Fibroblast of peridontal ligament (primary cell): ENCODE measurements around the gene KRT6B.
A peak's percentile ranks its signal among the peaks of the same experiment; 100 is the strongest.
"Not testable (repeated sequence)": the region's sequence is repeated elsewhere in the genome, so short reads cannot be mapped to it uniquely, and the experiment has no call there.

Source experiments
- DNase-seq: peaks from one replicate; pipeline ENCODE4 v3.0.0-alpha.2; 2010; ENCODE audit errors: extremely low read depth

The KRT6B gene

DNA sequence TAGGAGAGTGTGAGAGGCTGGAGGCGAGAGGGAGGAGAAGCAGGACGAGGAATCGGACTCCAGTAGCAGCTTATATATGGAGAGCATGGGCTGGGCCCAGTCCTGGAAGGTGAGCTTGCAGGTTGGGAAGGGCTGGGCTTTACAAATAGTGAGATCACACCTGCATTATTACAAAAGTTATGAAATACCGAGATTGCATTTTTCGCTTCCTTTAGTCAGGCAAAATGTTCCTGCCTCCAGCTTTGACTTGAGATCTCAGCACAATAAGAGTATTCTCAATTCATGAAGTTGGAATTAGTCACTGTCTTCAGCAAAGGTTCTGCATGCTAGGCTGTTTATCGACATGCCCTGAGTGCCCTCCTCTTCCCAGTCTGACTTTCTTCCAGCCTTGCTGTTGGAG lies at the start of gene KRT6B:
TSS of gene KRT6B (minus strand) at position 46 of the 400 bp plus-strand sequence. CDS start 68 bp downstream, outside the sequence.
- no peak for DNase-seq

DNA sequence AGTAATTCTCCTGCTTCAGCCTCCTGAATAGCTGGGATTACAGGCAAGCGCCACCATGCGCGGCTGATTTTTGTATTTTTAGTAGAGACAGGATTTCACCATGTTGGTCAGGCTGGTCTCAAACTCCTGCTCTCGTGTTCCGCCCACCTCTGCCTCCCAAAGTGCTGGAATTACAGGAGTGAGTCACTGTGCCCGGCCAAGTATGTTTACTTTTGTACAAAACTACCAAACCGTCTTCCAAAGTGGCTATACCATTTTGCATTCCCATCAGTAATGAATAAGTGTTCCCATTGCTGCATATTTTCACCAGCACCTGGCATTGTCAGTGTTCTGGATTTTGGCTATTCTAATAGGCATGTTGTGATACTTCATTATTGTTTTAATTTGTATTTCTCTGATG lies 49.5 kb upstream of the KRT6B start:
- DNase-seq = no peak

DNA sequence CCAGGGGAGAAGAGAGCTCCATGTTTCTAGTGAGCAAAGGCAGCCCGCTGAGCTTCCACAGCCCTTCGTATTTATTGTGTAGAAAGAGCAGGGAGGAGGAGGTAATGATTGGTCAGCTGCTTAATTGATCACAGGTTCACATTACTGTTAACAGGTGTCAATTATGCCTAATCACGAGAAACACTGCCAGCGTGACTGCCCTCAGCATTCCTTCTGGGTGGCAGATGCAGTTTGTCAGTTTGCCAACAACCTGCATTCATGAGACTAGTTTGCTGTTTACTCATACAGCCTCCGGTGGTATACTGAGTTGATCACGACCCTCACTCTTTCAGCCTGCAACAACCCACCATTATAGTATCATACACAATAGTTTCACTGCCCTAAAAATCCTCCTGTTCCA lies 48.6 kb upstream of the KRT6B start:
- not testable (repeated sequence) for DNase-seq

DNA sequence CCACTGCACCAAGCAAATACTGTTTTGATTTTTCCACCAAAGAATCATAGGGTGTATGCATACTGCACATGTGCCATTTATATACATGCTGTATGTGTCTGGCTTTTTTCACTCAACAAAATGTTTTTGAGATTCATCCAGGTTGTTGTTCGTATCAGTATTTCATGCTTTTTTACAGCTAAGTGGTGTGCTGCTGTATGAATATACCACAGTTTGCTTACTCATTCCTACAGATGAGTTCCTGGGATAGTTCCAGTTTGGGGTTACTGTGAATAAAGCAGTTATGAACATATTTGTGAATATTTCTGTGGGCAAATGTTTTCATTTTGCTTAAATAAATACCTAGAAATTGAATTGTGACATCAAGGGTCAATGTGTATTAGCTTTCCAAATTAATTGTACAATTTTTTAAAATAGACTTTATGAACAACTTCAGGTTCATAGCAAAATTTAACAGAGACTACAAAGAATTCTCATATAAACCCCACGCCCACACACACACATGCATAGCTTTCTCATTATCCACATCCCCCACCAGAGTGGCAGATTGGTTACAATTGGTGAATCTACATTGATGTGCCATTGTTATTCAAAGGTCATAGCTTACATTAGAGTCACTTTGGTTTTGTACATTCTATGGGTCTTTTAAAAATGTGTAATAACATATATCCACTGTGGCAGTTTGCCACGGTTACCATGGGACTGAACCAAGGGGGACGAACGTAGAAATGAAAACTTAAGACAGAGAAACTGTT lies 48.0 kb upstream of the KRT6B start:
- DNase-seq = no peak

DNA sequence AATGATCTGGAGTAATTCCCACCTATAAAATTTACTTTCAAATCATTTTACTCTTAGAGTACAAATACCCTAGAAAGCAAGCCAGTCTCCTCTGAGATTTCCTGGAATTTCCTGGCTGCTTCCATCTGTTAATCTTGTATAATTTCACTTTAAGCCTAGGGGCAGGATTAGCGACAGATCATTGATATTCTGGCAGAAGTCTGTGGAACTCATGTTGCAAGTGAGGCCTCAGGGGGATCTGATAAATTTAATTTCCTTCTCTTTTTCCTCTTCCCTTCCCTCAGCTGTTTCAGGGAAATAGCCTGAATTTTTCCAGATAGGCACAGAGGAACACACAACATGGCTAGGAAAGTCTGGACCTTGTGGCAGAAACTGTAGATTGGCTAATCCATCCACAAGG lies 47.0 kb upstream of the KRT6B start:
- DNase-seq = no peak

DNA sequence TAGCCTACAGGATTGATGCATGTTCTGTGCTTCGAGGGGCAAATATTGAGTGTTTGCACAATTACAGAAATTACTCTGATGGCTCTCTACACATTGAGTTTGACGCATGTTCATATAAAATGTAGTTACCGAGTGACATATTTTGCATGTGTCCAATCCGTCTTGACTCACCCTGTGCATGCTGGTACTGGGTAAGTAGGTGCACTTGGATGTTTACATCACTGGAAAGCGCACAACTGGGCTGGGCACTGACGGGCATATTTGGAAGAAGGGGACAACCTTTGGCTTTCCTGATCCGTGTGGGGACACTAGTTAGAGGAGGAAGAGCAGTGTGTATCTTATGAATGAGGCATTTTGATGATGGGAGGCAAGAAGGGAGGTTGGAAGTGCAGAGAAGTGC lies 46.0 kb upstream of the KRT6B start:
- DNase-seq = no peak

DNA sequence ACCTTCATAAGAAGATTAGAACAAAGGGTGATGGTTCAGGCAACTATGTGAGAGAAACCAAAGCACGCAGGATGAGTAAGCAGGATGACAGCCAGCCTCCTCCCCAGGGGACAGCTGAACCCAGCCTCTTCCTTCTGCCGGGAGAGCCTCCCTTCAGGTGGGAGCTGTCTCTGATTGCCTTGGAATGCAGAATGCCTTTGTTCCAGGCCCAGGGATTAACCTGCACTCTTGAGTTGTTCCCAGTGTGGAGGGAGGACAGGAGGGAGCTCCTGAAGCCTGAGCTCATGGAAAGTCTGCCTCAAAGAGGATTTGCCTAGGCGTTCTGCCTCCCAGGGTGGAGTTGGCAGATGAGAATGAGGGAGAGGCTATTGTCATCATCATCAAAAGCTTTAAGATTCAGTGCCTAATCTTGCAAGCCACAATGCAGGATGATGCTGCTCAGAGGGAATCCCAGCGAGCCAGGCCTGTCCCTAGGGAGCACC lies 44.7 kb upstream of the KRT6B start:
- peak; percentile 12 for DNase-seq

DNA sequence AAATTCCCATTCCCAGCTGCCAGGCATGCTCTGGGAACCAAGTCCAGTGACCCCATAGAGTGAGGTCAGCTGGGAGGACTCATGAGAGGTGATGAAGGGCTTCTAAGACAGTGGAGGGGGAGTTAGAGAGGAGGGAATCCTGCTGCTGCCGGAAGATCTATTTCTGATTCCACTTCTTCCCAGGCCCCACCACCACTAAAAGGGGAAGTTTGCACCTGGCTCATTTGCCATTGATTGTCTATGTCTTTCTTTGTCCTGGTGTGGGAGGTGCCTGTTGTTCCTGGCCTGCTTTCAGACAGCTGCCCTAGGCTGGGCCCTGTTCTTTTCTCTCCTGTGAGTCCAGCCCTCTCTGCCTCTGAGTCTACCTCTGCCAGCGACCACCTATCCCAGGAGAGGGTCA lies 44.1 kb upstream of the KRT6B start:
- DNase-seq = no peak

DNA sequence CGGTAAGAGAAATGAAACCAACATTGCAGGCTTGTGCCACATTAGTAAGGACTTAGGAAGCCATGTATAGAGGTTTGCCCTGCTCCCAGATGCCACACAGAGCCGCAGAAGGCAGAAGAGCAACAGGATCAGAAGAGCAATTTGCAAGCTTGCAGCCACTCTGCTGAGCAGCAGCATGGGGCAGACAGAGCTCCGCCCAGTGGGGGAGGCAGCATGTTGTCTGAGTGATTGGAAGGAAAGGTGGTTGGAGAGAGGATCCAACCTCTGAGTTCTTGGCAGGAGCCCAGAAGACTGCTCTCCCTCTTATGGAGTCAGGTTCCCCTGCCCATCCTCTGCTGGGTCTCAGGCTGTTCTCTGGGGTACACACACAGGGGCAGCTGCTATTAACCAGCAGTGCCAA lies 43.4 kb upstream of the KRT6B start:
- DNase-seq = no peak

DNA sequence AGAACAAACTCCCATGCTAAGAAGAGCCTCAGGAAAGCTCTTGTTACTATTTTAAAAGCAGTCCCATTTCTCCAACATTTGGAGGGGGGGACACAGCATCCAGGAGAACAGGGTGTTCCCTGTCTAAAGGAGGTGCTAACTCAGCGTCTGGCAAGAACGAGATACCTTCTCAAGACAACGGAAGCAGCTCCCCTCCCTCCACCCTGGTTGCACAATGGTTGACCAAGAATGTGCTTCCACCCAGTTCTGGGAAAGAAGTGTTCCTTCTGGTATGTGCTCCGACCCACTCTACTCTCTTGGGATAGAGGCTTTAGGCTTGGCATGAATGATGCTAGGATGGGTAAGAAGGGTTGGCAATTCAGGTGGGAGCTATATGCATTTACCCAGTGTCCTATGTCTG lies 42.6 kb upstream of the KRT6B start:
- no peak for DNase-seq

DNA sequence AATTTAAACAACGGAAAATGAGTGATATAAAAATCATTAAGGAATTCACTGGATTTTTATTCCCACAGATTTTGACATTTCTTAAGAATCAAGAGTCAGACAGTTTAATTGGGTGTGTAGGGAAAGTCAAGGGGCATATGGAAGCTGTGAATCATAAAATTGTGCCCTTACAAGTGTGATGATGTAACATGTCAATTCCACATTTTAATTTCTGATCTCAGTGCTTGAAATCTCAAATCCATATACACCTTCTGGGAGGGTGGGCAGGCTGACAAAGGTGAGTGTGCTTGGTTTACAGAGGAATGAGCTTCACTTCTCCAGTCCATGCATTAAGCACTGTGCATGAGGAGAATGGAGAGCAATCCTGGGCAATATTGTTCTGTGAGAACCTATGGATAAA lies 42.2 kb upstream of the KRT6B start:
- DNase-seq = no peak

DNA sequence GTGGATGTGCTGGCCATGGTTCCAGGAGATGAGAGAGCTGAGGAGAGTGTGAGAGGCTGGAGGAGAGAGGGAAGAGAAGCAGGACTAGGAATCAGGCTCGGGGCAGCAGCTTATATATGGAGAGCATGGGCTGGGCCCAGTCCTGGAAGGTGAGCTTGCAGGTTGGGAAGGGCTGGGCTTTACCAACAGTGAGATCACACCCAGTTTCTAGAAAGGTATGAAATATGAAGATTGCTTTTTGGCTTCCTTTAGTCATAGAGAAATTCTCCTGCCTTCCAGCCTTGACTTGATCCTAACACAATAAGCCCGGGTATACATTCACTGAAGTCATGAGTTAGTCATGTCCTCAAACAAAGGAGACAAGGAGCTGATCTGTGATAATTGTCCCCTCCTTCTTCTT lies 41.2 kb upstream of the KRT6B start, which contains the start of gene KRT6A:
TSS of gene KRT6A (minus strand) at position 86 of the 400 bp plus-strand sequence. CDS start at position 17, 69 bp downstream.
- DNase-seq = no peak

DNA sequence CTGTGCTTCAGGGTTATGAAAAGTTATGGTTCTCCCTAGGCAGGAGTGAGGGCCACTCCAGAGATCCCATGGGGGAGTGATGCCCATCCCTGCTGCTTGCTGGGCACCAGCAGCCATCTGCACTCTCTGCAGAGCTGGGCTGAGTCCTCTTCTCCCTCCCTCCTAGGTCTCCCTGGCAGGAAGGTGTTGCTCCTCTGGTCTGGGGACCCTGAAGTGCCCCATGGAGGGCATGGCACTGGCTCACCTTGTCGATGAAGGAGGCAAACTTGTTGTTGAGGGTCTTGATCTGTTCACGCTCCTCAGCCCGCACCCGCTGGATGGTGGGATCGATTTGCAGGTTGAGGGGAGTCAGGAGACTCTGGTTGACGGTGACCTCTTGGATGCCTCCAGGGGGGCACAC lies 40.5 kb upstream of the KRT6B start:
- not testable (repeated sequence) for DNase-seq

DNA sequence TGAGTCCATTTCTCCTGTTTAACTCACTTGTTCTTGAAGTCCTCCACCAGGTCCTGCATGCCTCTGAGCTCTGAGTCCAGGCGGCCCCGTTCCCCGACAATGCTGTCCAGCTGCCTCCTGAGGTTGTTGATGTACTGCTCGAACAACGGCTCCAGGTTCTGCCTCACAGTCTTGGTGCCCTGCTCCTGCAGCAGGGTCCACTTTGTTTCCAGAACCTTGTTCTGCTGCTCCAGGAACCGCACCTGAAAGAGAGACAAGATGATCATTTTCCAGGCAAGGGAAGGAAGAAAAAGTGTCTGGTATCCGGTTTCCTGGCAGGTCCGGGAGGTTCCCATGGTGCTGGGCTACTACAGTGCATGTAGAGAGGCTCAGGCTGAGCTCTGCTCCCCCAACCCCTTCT lies 39.5 kb upstream of the KRT6B start:
- not testable (repeated sequence) for DNase-seq

DNA sequence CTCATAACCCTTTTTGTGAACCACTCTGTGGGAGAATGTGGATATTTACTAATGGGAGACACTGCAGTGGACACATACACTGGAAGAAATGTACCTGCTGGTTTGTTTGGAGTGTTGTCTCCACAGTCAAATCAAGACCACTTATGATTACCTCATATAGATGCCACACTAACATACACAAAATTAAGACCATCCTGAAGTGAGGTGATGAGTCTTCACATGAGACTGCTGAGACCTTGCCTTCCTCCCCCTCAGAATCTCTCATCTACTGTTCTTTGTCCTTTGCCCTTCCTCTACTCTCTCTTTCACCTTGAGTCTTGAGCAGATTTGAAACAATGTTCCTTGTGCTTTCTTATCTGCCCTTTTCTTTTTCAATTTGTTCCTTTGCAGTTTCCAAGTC lies 36.8 kb upstream of the KRT6B start:
- no peak for DNase-seq

DNA sequence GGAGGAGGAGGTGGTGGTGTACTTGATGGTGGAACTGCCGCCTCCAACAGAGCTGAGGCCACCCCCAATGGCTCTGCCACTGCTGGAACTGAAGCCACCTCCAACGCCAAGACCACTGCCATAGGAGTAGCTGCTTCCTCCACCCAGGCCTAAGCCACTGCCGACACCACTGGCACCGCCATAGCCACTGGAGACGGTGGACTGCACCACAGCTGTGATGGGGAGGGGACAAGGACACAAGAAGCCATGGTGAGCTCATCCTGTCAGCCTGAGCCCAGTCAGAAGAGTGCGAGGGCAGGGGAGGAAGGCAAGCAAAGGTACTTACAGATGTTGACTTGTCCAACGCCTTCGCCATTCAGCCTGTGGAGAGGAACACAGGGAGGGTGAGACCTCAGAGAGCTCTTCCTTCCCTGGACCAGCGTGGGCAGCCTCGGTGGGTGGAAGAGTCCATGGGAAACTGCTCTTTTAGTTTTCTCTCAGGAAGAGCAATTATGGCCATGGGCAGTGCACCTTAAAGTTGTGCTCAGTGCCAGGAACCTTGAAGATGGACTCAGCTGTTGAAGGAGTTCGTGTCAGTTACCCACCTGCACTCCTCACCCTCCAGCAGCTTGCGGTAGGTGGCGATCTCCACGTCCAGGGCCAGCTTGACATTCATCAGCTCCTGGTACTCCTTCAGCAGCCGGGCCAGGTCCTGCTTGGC lies 35.9 kb upstream of the KRT6B start:
- not testable (repeated sequence) for DNase-seq

DNA sequence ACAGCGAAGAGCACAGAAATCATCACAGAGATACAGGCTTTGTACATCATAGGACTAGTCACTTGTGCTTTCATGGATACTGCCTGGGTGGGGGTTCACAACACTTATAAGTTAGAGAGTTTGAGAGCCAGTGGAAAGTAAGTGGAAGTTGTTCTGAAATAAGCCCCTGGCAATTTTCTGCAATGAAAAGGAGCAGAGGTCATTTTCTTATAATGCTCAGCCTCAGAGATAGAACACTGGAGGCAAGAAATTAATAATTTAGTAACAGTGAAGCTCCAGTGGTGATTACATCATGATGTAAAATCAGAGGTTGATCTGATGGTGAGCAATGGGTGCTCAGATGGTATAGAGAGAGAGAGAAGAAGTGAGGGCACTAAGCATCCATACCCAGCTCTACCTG lies 35.3 kb upstream of the KRT6B start:
- no peak for DNase-seq

DNA sequence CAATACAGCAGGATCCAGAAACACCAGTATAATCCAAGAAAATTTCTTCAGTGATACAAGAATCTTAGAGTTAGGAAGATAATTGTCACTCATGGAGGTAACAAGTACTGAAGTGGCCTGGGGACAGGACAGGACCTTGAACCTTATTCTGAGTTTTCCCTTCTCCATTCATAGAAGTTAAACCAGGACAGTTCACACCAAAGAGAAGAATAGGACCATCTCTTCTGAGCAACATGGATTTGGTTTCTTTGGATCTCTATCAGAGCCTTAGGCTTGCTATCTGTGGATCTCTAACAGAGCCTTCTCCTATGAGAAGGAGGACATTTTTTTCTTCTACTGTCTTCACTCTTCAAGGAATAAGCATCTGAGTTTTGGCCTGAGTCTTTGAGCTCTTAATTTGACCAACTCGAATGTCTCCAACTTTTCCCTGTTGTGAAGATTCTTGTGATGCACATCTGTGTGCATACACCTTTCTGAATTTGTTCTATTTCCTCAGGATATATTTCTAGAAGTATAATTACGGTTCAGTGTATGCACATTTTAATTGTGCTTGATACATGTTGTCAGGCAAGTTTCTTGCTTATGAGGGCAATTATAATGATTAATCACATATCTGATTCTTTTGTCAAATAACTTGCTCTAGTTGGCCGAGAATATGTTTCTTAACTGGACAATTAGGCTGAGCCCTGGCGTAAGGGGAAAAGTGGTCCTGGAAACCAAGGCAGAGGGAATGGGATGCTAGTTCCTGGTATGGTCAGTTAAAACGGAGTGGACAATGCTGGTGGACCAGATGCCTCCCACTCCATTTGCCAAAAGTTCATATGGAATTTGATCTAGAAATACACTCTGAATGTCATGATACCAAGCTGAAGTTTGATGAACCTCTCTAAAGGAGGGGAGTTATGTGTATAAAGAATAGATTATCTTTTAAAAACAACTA lies 34.5 kb upstream of the KRT6B start:
- DNase-seq = no peak

DNA sequence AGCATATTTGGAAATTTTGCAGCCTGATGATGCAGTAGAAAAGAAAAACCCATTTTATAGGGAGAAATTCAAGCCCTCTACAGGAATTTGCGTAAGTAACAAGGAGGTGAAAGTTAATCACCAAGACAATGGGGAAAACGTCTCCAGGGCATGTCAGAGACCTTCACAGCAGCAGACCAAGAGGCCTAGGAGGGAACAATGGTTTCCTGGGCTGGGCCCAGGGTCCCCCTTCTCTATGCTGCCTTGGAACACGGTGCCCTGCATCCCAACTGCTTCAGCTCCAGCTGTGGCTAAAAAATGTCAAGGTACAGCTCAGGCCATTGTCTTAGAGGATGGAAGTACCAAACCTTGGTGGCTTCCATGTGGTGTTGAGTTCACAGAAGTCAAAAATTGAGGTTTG lies 28.1 kb upstream of the KRT6B start:
- DNase-seq = no peak

DNA sequence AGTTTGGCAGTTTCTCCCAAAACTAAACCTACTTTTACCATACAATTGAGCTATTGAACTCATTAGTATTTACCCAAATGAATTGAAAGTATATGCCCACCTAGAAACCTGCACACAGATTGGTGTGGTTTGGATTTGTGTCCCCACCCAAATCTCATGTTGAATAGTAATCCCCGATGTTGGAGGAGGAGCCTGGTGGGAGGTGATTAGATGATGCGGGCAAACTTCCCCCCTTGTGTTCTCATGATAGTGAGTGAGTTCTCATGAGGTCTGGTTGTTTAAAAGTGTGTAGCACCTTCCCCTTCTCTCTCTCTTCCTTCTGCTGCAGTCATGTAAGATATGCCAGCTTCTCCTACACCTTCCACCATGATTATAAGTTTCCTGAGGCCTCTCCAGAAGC lies 25.7 kb upstream of the KRT6B start:
- DNase-seq = no peak

DNA sequence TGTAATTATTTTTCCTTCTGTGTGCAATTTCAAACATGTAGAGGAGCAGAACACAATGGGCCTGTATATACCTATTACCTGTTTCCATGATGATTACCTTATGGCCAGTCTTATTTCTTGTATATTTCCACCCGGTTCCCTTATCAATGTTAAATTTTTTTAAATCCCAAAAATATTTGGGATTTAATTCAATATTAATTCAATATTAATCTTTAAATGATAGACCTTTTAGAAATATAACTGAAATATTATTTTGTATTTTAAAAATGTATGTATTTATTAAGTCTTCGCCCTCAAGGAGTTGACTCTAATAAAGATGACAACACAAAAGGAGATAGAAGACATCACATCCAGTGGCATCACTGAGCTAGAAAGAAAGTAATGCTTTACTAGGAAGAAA lies 22.3 kb upstream of the KRT6B start:
- no peak for DNase-seq

DNA sequence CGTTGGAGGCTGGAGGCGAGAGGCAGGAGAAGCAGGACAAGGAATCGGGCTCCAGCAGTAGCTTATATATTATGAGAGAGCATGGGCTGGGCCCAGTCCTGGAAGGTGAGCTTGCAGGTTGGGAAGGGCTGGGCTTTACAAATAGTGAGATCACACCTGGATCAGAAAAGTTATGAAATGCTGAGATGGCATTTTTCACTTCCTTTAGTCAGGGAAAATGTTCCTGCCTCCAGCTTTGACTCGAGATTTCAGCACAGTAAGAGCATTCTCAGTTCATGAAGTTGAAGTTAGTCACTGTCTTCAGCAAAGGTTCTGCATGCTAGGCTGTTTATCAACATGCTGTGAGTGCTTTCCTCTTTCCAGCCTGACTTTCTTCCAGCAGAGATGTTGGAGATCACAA lies 21.8 kb upstream of the KRT6B start, which contains the start of gene KRT6C:
TSS of gene KRT6C (minus strand) at position 38 of the 400 bp plus-strand sequence. CDS start 68 bp downstream, outside the sequence.
- DNase-seq = no peak
